HG03469 (cell line): ENCODE measurements around the gene RNU1-4.
"Not testable (repeated sequence)": the region's sequence is repeated elsewhere in the genome, so short reads cannot be mapped to it uniquely, and the experiment has no call there.

Experiments used
- ATAC-seq: cut with Tn5 transposase; IDR thresholded peaks from one replicate; pipeline ENCODE4 v1.9.1; 2021; ENCODE audit warnings: mild to moderate bottlenecking, moderate library complexity, moderate number of reproducible peaks; ENCODE audit not compliant: unreplicated experiment

RNU1-4 gene

GRCh38 chr1:16725439-16726245, 14.7 kb upstream of the RNU1-4 start:
- ATAC-seq = not testable (repeated sequence)

- ATAC-seq = no peak
These were observed 12.9 kb upstream of the RNU1-4 start for GRCh38 chr1:16727190-16728111.

- ATAC-seq = not testable (repeated sequence)
These were observed 11.9 kb upstream of the RNU1-4 start for GRCh38 chr1:16728243-16728949.

- ATAC-seq = not testable (repeated sequence)
These were observed 7.9 kb upstream of the RNU1-4 start for GRCh38 chr1:16732254-16732896.

GRCh38 chr1:16741230-16741629, 914 bp downstream of the RNU1-4 start:
- ATAC-seq = not testable (repeated sequence)

GRCh38 chr1:16747660-16748059, 7.3 kb downstream of the RNU1-4 start:
- ATAC-seq = not testable (repeated sequence)

GRCh38 chr1:16748710-16749109, 8.4 kb downstream of the RNU1-4 start:
- ATAC-seq = not testable (repeated sequence)

GRCh38 chr1:16749910-16750888, 9.9 kb downstream of the RNU1-4 start:
- not testable (repeated sequence) for ATAC-seq

- not testable (repeated sequence) for ATAC-seq
These were observed 12.5 kb downstream of the RNU1-4 start for GRCh38 chr1:16752770-16753169.

GRCh38 chr1:16755385-16755784, 15.1 kb downstream of the RNU1-4 start:
- ATAC-seq = not testable (repeated sequence)

- not testable (repeated sequence) for ATAC-seq
These were observed 15.6 kb downstream of the RNU1-4 start for GRCh38 chr1:16755932-16756331.

- ATAC-seq = not testable (repeated sequence)
These were observed 17.3 kb downstream of the RNU1-4 start for GRCh38 chr1:16757574-16757973.

- ATAC-seq = not testable (repeated sequence)
These were observed 17.7 kb downstream of the RNU1-4 start for GRCh38 chr1:16758060-16758459.

GRCh38 chr1:16759041-16759493, 18.8 kb downstream of the RNU1-4 start:
- not testable (repeated sequence) for ATAC-seq

GRCh38 chr1:16759650-16760455, 19.5 kb downstream of the RNU1-4 start:
- ATAC-seq = not testable (repeated sequence)

- not testable (repeated sequence) for ATAC-seq
These were observed 20.1 kb downstream of the RNU1-4 start for GRCh38 chr1:16760456-16760765.

GRCh38 chr1:16760801-16761200, 20.5 kb downstream of the RNU1-4 start:
- not testable (repeated sequence) for ATAC-seq

GRCh38 chr1:16764248-16764819, 24.0 kb downstream of the RNU1-4 start:
- not testable (repeated sequence) for ATAC-seq
